Neutrophil (primary cell): ENCODE data around the gene SLX9.

ENCODE experiments used
- H3K27ac ChIP-seq: fragments of 200-600 bp; sonication (generic); 2 replicates; pipeline ENCODE4 v1.5.1; 2016; ENCODE audit warnings: mild to moderate bottlenecking, moderate library complexity
- H3K27me3 ChIP-seq: fragments of 200-600 bp; sonication (generic); 2 replicates; pipeline ENCODE4 v1.6.0; 2016; ENCODE audit warnings: mild to moderate bottlenecking
- H3K36me3 ChIP-seq: fragments of 200-600 bp; sonication (generic); 2 replicates; pipeline ENCODE4 v1.5.1; 2017
- H3K4me1 ChIP-seq, 2 experiments: fragments of 200-600 bp in 1 of 2; sonication (generic) in 1 of 2; 1 replicate in 1 of 2; 2 replicates in 1 of 2; pipeline versions ENCODE4 v1.5.1 to v1.6.1; 2013 to 2016; ENCODE audit warnings: low read depth in 1 of 2, low read length in 1 of 2, mild to moderate bottlenecking in 1 of 2, moderate library complexity in 1 of 2; ENCODE audit not compliant: control insufficient read depth in 1 of 2, insufficient read depth in 1 of 2
- H3K4me3 ChIP-seq, 2 experiments: fragments of 200-600 bp in 1 of 2; sonication (generic) in 1 of 2; 1 replicate in 1 of 2; 2 replicates in 1 of 2; pipeline ENCODE4 v1.5.1; 2013 to 2016; ENCODE audit warnings: low read depth in 1 of 2, low read length in 1 of 2, mild to moderate bottlenecking in 1 of 2, moderate library complexity in 1 of 2
- H3K9me3 ChIP-seq: fragments of 200-600 bp; sonication (generic); 2 replicates; pipeline ENCODE4 v1.5.1; 2016
- TF ChIP-seq, protein P1 (sequence below): fragments of 200-600 bp; sonication (generic); IDR thresholded peaks from 2 replicates; pipeline ENCODE4 v1.5.1; 2016; ENCODE audit warnings: antibody characterized with exemption

The SLX9 gene

DNA sequence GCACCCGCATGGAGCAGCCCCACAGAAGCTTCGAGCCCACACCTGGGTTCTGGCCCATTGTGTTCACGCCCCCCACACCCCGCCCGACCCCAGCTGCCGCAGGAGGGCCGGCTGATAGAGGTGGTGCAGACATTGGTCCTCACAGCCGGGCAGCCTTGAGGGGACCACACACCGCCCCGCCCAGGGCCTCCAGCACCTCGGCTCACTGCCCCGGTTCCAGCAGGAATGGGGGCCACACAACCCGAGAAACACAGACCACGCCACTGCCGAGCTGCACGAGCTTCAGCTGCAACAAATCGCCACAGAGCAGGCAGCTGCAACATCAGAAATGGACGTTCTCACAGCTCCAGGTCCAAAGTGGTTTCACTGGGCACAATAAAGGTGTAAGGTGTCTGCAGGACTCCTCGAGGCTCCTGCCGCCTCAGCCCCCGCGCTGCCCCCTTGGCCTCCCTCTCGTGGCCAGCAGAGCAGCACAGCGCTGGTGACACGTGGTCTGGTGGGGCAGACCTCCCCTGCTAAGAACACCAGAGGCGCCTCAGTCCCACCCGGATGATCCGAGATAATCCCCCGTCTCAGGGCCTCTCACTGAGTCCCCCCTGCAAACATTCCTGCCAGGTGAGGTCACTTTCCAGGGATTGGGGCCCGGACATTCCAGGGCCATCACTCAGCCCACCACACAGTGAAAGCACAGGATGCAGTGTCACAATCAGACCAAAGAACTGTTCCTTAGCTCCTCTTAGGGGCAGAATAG lies 72.3 kb downstream of the SLX9 start:
- Histone ChIP-seq H3K4me1 (no peaks in the 10 kb centered on the region), H3K9me3 (no peaks in the 10 kb centered on the region), H3K36me3 (no peaks in the 10 kb centered on the region), H3K27ac (no peak overlapping the region), H3K4me3 (no peak overlapping the region), H3K27me3 (peaks cover 95% of the 10 kb centered on the region)
- TF ChIP-seq, protein P1, sequence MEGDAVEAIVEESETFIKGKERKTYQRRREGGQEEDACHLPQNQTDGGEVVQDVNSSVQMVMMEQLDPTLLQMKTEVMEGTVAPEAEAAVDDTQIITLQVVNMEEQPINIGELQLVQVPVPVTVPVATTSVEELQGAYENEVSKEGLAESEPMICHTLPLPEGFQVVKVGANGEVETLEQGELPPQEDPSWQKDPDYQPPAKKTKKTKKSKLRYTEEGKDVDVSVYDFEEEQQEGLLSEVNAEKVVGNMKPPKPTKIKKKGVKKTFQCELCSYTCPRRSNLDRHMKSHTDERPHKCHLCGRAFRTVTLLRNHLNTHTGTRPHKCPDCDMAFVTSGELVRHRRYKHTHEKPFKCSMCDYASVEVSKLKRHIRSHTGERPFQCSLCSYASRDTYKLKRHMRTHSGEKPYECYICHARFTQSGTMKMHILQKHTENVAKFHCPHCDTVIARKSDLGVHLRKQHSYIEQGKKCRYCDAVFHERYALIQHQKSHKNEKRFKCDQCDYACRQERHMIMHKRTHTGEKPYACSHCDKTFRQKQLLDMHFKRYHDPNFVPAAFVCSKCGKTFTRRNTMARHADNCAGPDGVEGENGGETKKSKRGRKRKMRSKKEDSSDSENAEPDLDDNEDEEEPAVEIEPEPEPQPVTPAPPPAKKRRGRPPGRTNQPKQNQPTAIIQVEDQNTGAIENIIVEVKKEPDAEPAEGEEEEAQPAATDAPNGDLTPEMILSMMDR, result no peak

DNA sequence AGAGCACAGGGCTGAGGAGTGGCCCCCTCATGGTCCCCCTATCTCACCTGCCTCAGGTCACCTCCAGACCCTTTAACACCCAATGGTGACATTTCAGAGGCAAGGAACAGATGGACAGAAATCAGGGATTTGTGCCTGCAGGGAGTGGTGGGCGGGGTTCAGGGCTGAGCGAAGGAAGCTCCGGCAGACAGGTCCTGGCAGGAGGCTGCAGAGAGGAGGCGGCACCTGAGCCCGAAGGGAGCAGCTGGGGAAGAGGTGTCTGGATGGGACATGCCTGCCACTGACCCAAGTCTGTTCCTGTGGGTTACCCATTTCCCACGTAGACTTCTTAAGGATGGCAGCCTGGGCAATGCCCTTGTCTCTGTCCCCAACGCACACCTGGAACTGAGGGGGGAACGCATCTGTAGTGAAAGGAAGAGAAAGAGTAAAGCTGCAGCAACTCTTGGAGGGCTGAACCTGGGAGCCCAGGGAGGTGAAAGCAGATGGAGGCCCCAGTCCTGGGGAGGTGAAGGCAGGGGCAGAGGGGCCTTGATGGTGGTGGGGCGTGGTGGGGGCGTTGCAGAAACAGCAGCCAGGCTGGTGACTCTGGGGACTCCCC lies 72.9 kb downstream of the SLX9 start:
- TF ChIP-seq, protein P1, result no peak
- Histone ChIP-seq H3K4me3 (no peak overlapping the region), H3K4me1 (no peaks in the 10 kb centered on the region), H3K36me3 (no peaks in the 10 kb centered on the region), H3K27ac (no peak overlapping the region), H3K27me3 (peaks cover 95% of the 10 kb centered on the region), H3K9me3 (no peaks in the 10 kb centered on the region)

DNA sequence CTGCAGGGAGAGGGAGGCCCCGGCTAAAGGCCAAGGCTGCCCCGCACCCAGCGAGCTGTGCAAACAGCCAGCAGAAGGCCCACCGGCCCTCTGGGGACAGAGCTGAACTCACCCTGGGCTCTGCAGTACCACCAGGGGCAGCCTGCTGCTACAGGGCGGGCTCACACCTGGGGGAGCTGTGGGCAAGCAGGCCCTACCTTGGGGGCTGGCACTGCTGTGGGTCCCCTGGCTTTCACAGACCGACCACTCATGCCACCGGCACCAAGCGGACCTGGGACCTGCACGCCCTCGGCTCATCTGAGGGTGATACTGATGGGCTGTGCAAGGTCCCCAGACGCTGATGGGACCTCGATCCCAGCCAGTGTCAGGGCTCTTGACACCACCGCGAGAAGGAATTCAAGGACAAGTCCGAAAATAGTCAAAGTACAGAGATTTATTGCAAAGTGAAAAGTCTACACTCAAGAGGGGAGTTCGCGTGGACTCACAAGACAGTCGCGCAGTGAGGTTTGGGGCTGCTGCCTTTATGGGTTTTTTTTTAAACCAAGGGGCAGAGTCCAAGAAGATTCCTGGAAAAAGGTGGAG lies 73.5 kb downstream of the SLX9 start:
- TF ChIP-seq, protein P1, result no peak
- H3K36me3 ChIP-seq, result no peaks in the 10 kb centered on the region
- no peaks in the 10 kb centered on the region for H3K4me1 ChIP-seq
- no peaks in the 10 kb centered on the region for H3K9me3 ChIP-seq
- no peak overlapping the region for H3K27ac ChIP-seq
- no peak overlapping the region for H3K4me3 ChIP-seq
- H3K27me3 ChIP-seq, result peaks cover 97% of the 10 kb centered on the region

DNA sequence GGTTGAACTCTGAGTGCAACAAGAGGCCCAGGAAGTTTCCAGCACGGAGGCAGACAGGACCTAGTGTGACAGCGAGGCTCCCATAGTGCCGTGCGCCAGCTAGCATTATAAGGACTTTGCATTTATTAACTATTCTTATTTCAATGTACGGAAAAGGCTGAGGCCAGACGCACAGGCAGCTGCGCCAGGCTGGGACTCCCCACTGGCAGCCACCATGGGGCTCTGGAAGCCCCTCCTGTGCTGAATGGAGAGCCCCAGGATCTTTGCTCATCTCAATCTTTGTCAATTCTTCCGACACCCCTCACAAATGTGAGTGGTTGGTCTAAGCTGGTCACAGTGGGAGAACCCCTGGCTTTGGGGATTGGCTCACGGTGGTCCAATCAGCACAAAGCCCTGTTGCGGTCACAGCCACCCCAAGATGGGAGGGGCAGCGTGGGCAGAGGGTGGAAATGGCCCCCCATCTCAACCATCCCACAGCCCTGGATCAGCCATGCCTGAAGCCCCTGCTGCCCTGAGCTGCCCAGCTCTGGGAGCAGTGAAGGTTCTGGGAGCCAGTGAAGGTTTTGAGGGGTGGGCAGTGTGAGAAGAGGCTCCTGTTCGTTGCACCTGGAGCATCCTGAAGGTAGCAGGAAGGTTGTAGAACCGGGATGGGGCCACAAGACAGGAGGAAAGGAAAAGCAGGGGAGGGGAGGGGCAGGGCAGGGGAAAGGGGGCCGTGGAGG lies 75.1 kb downstream of the SLX9 start:
- H3K36me3 ChIP-seq, result no peaks in the 10 kb centered on the region
- H3K27me3 ChIP-seq, result peaks cover 99% of the 10 kb centered on the region
- no peaks in the 10 kb centered on the region for H3K4me1 ChIP-seq
- H3K27ac ChIP-seq, result no peak overlapping the region
- no peak overlapping the region for H3K4me3 ChIP-seq
- H3K9me3 ChIP-seq, result no peaks in the 10 kb centered on the region
- TF ChIP-seq, protein P1, result no peak

DNA sequence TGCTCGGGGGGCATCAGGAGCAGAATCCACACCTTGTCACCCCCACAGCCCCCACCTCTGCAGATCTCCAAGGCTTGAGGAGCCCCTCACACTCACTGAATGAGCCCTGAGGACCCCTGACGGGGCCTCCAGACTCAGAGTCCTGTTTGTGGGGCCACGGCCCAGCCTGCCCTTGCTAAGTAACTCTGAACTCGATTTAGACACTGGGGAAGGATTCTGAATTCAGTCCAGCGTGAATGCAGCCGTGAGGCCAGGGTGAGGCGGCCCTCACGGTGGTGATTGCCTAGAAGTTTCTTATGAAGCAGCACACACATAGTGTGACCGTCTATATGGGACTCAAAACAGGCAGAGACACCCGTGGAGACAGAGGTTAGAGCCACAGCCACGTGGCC lies 75.6 kb downstream of the SLX9 start:
- Histone ChIP-seq H3K4me3 (no peak overlapping the region), H3K4me1 (no peaks in the 10 kb centered on the region), H3K27ac (no peak overlapping the region), H3K27me3 (peaks cover 99% of the 10 kb centered on the region), H3K36me3 (no peaks in the 10 kb centered on the region), H3K9me3 (no peaks in the 10 kb centered on the region)
- TF ChIP-seq, protein P1, result no peak
